Measurements from ENCODE around the gene CCBE1.

CCBE1 gene

GRCh38 chr18:59624369-59624765, 72.9 kb downstream of the CCBE1 start:
- POLR2A ChIA-PET: no interaction called here
- CTCF ChIA-PET: interaction anchor here (0.8 to 2.4 kb wide), 3 partner anchors 9 to 199 kb away, joined by 3 to 8 read pairs (median 3); no protein-coding TSS in a partner anchor
- TF ChIP-seq CTCF (IDR thresholded peaks at IDR 0.05; ENCODE audit: control extremely low read depth, extremely low read depth, low read depth, missing control alignments): no peak
- no peak for DNase-seq (ENCODE audit: extremely low spot score)

- ChIA-PET CTCF (interaction anchor here (0.9 to 2.4 kb wide), 2 partner anchors 11 to 200 kb away, joined by 3 to 8 read pairs; no protein-coding TSS in a partner anchor), POLR2A (no interaction called here)
- no peak for DNase-seq (ENCODE audit: extremely low spot score)
- TF ChIP-seq CTCF (IDR thresholded peaks at IDR 0.05; ENCODE audit: control extremely low read depth, extremely low read depth, low read depth, missing control alignments): no peak
Measured at GRCh38 chr18:59623456-59624368, 73.5 kb downstream of the CCBE1 start.

GRCh38 chr18:59621027-59621426, 76.2 kb downstream of the CCBE1 start:
- CTCF ChIA-PET: interaction anchor here (1.5 kb wide), 1 partner anchor 11 kb away, joined by 7 read pairs; no protein-coding TSS in a partner anchor

GRCh38 chr18:59620381-59620780, 76.8 kb downstream of the CCBE1 start:
- ChIA-PET CTCF (interaction anchor here (1.5 kb wide), 2 partner anchors 10 to 11 kb away, joined by 4 to 7 read pairs; no protein-coding TSS in a partner anchor), POLR2A (no interaction called here)
- no peak for TF ChIP-seq CTCF (IDR thresholded peaks at IDR 0.05; ENCODE audit: control extremely low read depth, extremely low read depth, low read depth, missing control alignments)
- DNase-seq (ENCODE audit: extremely low spot score): no peak

More at GRCh38 chr18:59621027-59621426, 76.2 kb downstream of the CCBE1 start:
- no peak for TF ChIP-seq CTCF (IDR thresholded peaks at IDR 0.05; ENCODE audit: control extremely low read depth, extremely low read depth, low read depth, missing control alignments)
- DNase-seq (ENCODE audit: extremely low spot score): no peak
- POLR2A ChIA-PET: no interaction called here

- ChIA-PET CTCF (interaction anchor here (1.5 kb wide), 1 partner anchor 9 kb away, joined by 4 read pairs; no protein-coding TSS in a partner anchor), POLR2A (no interaction called here)
- no peak for TF ChIP-seq CTCF (IDR thresholded peaks at IDR 0.05; ENCODE audit: control extremely low read depth, extremely low read depth, low read depth, missing control alignments)
- no peak for DNase-seq (ENCODE audit: extremely low spot score)
Measured at GRCh38 chr18:59619816-59620215, 77.4 kb downstream of the CCBE1 start.

- POLR2A ChIA-PET: no interaction called here
- CTCF ChIA-PET: interaction anchor here (1.1 to 2.6 kb wide), 3 partner anchors 13 to 79 kb away, joined by 3 to 16 read pairs (median 3); partner anchors contain the start of gene CCBE1
- DNase-seq (ENCODE audit: extremely low spot score): no peak
- TF ChIP-seq CTCF (IDR thresholded peaks at IDR 0.05; ENCODE audit: control extremely low read depth, extremely low read depth, low read depth, missing control alignments): no peak
Measured at GRCh38 chr18:59617468-59617932, 79.7 kb downstream of the CCBE1 start.

Data from GM10248 (cell line).